Measurements from ENCODE around the gene TBCD.

TBCD gene

DNA sequence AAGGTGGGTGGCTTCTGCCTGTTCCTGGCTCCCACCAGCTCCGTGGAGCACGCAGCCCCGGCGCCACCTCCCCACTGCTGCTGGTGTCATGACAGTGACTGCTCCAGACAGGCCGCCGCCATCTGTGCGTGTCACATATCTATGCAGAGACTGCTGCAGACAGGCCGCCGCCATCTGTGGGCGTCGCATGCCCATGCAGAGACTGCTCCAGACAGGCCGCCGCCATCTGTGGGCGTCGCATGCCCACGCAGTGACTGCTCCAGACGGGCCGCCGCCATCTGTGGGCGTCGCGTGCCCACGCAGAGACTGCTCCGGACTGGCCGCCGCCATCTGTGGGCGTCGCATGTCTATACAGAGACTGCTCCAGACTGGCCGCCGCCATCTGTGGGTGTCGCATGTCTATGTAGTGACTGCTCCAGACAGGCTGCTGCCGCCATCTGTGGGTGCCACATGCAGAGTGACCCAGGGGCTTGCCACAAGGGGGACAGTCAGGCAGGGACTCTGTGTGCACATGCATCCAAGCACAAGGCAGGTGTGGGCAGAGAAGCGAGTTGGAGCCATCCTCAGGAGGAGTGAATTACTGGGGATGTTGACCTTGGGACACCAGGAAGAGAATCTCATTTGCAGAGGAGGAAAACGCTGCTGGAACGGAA lies 38.7 kb upstream of the TBCD start:
- H3K27me3 ChIP-seq (ENCODE audit: control insufficient read depth in 1 of 2, insufficient read depth in 2 of 2, low read length in 2 of 2) = peaks cover 0 to 7% of the 10 kb centered on the region in 2 donors
- H3K27ac ChIP-seq (ENCODE audit: low read depth, low read length) = no peak overlapping the region
- no peaks in the 10 kb centered on the region for H3K36me3 ChIP-seq (ENCODE audit: insufficient read depth, low read length)
- H3K9me3 ChIP-seq (ENCODE audit: low read length) = no peaks in the 10 kb centered on the region
- H3K9ac ChIP-seq (ENCODE audit: low read length) = no peak overlapping the region
- peaks cover 15% of the 10 kb centered on the region for H3K4me1 ChIP-seq (ENCODE audit: insufficient read depth, low read length)
- no peak overlapping the region for H3K4me3 ChIP-seq (ENCODE audit: low read depth in 1 of 2, low read length in 2 of 2)

DNA sequence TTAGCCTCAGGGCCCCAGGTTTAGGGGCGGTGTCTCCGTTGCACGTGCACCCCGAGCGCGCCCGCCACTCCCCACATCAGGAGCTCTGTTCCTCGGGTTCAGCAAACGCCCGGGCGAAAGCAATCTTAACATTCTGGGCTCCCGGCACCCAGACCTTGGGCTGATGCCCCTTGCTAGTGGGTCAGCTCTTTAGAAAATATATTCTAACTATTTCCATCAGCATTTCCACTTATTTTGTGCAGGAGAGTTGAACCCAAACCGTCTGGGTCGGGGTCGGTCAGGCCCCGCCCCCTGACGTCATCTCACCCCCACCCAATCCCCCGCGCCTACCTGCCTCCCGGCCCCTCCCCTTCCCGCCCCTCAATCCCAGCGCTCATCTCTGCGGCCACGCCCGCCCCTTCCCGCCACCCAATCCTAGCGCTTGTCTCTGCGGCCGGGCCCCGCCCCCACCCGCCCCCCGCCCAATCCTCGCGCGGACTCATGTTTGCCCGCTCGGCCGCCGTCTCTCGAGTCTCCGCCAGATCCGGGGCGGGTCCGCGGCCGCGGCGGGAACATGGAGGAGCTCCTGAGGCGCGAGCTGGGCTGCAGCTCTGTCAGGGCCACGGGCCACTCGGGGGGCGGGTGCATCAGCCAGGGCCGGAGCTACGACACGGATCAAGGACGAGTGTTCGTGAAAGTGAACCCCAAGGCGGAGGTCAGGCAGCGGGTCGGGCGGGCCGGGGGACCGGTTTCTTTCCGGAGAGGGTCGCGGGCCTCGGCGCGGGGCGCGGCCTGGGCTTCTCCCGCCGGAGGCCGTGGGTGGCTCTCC lies 35.5 kb upstream of the TBCD start, which contains the start of gene FN3KRP:
FN3KRP (plus strand) TSS at position 504 of the 808 bp plus-strand sequence; CDS start at position 554, 50 bp downstream.
- Histone ChIP-seq H3K4me3 (ENCODE audit: low read depth in 1 of 2, low read length in 2 of 2) (peak within 1 kb of the TSS; percentile 75 to 85), H3K9me3 (ENCODE audit: low read length) (no peaks in the 10 kb centered on the region), H3K27me3 (ENCODE audit: control insufficient read depth in 1 of 2, insufficient read depth in 2 of 2, low read length in 2 of 2) (no peaks in the 10 kb centered on the region), H3K9ac (ENCODE audit: low read length) (peak within 1 kb of the TSS; percentile 65), H3K4me1 (ENCODE audit: insufficient read depth, low read length) (peaks cover 15% of the 10 kb centered on the region), H3K27ac (ENCODE audit: low read depth, low read length) (peak within 1 kb of the TSS; percentile 63), H3K36me3 (ENCODE audit: insufficient read depth, low read length) (peaks cover 18% of the 10 kb centered on the region)

DNA sequence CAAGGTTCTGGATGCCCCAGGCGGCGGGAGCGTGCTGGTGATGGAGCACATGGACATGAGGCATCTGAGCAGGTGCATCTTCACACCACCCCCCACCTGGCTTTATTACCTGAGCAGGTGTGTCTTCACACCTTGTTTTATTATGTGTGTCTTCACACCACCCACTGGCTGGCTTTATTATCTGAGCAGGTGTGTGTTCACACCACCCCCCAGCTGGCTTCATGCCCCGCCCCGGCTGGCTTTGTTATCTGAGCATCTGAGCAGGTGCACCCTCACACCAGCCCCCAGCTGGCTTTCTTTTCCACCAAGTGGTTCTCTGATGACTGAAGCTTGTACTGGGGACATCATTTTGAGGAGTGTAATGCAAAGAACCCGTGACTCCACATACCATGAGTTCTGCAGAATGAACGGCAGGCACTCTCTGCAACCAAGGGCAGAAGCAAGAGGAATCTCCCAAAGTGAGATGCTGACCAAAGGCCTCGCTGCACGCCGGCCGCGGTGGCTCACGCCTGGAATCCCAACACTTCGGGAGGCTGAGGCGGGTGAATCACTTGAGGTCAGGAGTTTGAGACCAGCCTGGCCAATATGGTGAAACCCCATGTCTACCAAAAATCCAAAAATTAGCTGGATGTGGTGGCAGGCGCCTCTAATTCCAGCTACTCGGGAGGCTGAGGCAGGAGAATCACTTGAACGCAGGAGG lies 32.7 kb upstream of the TBCD start:
- no peaks in the 10 kb centered on the region for H3K9me3 ChIP-seq (ENCODE audit: low read length)
- H3K9ac ChIP-seq (ENCODE audit: low read length) = no peak overlapping the region
- H3K36me3 ChIP-seq (ENCODE audit: insufficient read depth, low read length) = peaks cover 34% of the 10 kb centered on the region
- H3K4me3 ChIP-seq (ENCODE audit: low read depth in 1 of 2, low read length in 2 of 2) = no peak overlapping the region
- H3K27me3 ChIP-seq (ENCODE audit: control insufficient read depth in 1 of 2, insufficient read depth in 2 of 2, low read length in 2 of 2) = no peaks in the 10 kb centered on the region
- no peak overlapping the region for H3K27ac ChIP-seq (ENCODE audit: low read depth, low read length)
- H3K4me1 ChIP-seq (ENCODE audit: insufficient read depth, low read length) = peaks cover 15% of the 10 kb centered on the region

DNA sequence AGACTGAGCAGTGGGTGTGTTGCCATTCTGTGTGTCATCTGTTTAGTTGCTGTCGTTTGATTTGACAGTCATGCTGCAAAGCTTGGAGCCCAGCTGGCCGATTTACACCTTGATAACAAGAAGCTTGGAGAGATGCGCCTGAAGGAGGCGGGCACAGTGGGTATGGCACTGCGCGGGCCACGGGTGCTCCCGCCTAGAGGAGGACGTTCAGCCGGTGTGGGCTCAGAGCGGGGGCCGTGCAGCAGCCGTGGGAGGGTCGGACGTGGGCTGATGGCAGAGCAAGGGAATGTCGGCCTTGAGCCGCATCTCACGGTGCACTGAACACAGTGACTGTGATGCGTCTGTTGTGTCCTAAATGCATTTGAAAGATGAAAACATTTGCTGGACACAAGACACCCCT lies 31.7 kb upstream of the TBCD start:
- H3K27me3 ChIP-seq (ENCODE audit: control insufficient read depth in 1 of 2, insufficient read depth in 2 of 2, low read length in 2 of 2) = no peaks in the 10 kb centered on the region
- H3K36me3 ChIP-seq (ENCODE audit: insufficient read depth, low read length) = peaks cover 34% of the 10 kb centered on the region

DNA sequence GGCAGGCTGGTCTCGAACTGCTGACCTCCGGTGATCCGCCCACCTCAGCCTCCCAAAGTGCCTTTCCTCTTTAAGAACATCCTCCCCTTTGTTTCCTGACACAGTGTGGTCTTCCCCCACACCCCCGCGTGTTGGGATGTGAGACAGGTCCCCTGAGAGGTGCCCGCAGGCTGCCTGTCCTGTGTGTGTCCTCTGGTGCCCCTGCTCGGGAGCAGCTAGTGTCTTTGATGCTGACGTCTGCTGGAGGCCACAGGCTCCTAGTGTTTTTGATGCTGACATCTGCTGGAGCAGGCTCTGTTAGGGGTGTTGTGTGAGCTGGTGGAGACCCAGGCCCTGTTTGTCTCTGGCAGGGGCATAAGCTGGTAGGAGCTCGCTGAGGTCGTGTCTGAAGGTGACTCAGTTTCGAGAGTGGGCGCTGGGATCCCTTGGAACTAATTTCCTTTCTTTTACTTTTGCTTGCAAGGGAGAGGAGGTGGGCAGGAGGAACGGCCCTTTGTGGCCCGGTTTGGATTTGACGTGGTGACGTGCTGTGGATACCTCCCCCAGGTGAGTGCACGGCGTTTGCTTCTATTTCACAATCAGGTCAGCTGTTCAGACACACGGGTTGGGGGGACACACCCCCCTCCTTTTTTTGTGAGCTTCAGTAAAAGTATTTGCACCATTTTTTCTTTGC lies 29.4 kb upstream of the TBCD start:
- Histone ChIP-seq H3K4me3 (ENCODE audit: low read depth in 1 of 2, low read length in 2 of 2) (no peak overlapping the region), H3K9ac (ENCODE audit: low read length) (no peak overlapping the region), H3K27ac (ENCODE audit: low read depth, low read length) (no peak overlapping the region), H3K27me3 (ENCODE audit: control insufficient read depth in 1 of 2, insufficient read depth in 2 of 2, low read length in 2 of 2) (no peaks in the 10 kb centered on the region), H3K9me3 (ENCODE audit: low read length) (no peaks in the 10 kb centered on the region), H3K4me1 (ENCODE audit: insufficient read depth, low read length) (peaks cover 7% of the 10 kb centered on the region), H3K36me3 (ENCODE audit: insufficient read depth, low read length) (peaks cover 38% of the 10 kb centered on the region)

More for the DNA sequence above, 31.7 kb upstream of the TBCD start:
- H3K9me3 ChIP-seq (ENCODE audit: low read length) = no peaks in the 10 kb centered on the region
- peaks cover 15% of the 10 kb centered on the region for H3K4me1 ChIP-seq (ENCODE audit: insufficient read depth, low read length)
- H3K9ac ChIP-seq (ENCODE audit: low read length) = no peak overlapping the region
- no peak overlapping the region for H3K27ac ChIP-seq (ENCODE audit: low read depth, low read length)
- no peak overlapping the region for H3K4me3 ChIP-seq (ENCODE audit: low read depth in 1 of 2, low read length in 2 of 2)

DNA sequence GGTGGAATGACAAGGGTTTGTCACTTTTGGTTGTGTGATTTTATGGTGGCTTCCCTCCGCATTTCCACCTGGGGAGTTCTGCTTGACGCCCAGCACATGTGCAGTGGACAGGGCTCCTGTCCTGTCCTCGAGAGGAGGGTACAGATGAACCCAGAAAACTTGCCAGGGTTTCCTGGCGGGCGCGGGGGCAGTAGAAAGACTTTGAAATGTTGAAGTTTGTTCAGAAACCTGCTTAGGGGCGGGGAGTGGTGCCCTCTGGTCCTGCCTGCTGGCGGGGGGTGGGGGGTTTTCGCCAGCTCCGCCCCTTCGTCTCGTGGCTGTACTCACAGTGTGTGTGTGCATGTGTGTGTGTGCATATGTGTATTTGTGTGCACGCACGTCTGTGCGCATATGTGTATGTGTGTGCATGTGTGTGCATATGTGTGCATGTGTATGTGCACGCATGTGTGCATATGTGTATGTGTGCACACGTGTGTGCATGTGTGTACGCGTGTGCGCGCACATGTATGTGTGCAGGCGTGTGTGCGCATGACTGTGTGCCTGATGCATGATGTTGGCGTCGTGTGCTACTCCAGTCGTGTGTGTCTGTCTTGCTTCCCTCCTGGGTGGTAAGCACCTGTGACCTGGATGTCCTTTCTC lies 28.6 kb upstream of the TBCD start:
- peaks cover 38% of the 10 kb centered on the region for H3K36me3 ChIP-seq (ENCODE audit: insufficient read depth, low read length)
- no peak overlapping the region for H3K9ac ChIP-seq (ENCODE audit: low read length)
- no peak overlapping the region for H3K4me3 ChIP-seq (ENCODE audit: low read depth in 1 of 2, low read length in 2 of 2)
- H3K9me3 ChIP-seq (ENCODE audit: low read length) = no peaks in the 10 kb centered on the region
- no peaks in the 10 kb centered on the region for H3K27me3 ChIP-seq (ENCODE audit: control insufficient read depth in 1 of 2, insufficient read depth in 2 of 2, low read length in 2 of 2)
- no peak overlapping the region for H3K27ac ChIP-seq (ENCODE audit: low read depth, low read length)
- H3K4me1 ChIP-seq (ENCODE audit: insufficient read depth, low read length) = no peaks in the 10 kb centered on the region

DNA sequence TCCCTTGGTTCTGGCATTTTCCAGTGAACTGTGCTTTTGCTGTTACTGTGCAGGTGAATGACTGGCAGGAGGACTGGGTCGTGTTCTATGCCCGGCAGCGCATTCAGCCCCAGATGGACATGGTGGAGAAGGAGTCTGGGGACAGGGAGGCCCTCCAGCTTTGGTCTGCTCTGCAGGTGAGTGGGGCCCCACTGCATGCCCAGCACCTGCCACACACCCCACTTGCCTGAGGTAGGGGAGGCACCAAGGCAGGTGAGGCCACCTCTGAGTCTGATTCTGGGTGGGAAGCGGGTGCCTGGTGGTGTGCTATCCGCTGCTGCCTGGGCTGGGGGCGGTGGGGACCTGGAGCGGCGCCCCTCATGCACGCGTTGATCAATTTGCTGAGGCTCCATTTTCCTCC lies 25.4 kb upstream of the TBCD start:
- H3K9ac ChIP-seq (ENCODE audit: low read length) = no peak overlapping the region
- H3K27me3 ChIP-seq (ENCODE audit: control insufficient read depth in 1 of 2, insufficient read depth in 2 of 2, low read length in 2 of 2) = no peaks in the 10 kb centered on the region
- H3K4me1 ChIP-seq (ENCODE audit: insufficient read depth, low read length) = no peaks in the 10 kb centered on the region
- H3K27ac ChIP-seq (ENCODE audit: low read depth, low read length) = no peak overlapping the region
- no peak overlapping the region for H3K4me3 ChIP-seq (ENCODE audit: low read depth in 1 of 2, low read length in 2 of 2)
- no peaks in the 10 kb centered on the region for H3K9me3 ChIP-seq (ENCODE audit: low read length)
- H3K36me3 ChIP-seq (ENCODE audit: insufficient read depth, low read length) = peaks cover 20% of the 10 kb centered on the region

DNA sequence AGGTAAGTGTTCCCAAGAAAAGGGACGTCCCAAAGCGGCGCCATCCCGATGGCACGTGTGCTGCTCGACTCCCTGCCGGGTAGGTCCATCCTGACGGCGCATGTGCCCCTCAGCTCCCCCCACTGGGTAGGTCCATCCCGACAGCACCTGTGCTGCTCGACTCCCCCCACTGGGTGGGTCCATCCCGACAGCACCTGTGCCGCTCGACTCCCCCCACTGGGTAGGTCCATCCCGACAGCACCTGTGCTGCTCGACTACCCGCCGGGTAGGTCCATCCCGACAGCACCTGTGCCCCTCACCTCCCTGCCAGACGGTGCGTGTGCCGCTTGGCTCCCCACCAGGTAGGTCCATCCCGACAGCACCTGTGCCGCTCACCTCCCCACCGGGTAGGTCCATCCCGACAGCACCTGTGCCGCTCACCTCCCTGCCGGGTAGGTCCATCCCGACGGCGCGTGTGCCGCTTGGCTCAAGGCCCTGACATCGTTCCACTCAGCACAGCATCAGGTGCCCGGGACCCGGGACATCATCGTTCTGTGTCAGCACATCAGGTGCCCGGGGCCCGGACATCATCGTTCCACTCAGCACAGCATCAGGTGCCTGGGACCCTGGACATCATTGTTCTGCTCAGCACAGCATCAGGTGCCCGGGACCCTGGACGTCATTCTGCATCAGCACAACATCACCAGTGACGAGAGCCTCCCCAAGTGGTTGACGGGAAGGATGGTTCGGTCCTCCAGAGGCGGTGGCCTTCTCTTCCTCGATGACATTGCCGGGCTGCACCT lies 22.2 kb upstream of the TBCD start:
- Histone ChIP-seq H3K4me3 (ENCODE audit: low read depth in 1 of 2, low read length in 2 of 2) (no peak overlapping the region), H3K9ac (ENCODE audit: low read length) (no peak overlapping the region), H3K9me3 (ENCODE audit: low read length) (no peaks in the 10 kb centered on the region), H3K27me3 (ENCODE audit: control insufficient read depth in 1 of 2, insufficient read depth in 2 of 2, low read length in 2 of 2) (no peaks in the 10 kb centered on the region), H3K36me3 (ENCODE audit: insufficient read depth, low read length) (peaks cover 4% of the 10 kb centered on the region), H3K4me1 (ENCODE audit: insufficient read depth, low read length) (no peaks in the 10 kb centered on the region), H3K27ac (ENCODE audit: low read depth, low read length) (no peak overlapping the region)

DNA sequence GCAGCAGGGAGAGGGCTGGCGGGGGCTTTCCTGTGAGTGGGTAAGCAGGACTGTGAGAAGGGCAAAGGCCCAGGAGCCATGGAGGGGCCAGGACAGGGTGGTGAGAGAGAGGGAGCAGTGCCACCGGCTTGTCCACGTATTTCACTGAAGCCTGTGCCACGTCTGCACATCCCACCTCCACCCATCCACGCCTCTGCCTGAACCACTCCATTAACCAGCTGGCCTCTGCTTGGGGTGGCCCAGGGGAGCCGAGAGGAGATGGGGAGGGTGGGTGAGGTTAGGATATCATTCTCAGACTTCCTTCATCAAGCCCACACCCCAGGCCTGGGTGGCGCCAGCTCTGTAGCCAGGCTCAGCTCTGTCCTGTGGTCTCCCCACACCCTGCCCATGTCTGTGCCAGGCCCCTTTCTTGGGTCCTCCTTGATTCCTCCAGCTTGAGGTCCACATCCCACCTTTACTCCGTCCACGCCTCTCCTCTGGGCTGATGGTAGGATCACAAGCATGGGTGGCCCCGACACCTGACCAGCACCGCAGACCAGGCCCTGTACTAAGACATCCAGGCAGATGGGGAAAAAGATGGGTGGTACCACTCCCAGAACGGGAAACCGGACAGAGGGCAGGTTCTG lies 19.6 kb upstream of the TBCD start:
- Histone ChIP-seq H3K9ac (ENCODE audit: low read length) (no peak overlapping the region), H3K27ac (ENCODE audit: low read depth, low read length) (no peak overlapping the region), H3K36me3 (ENCODE audit: insufficient read depth, low read length) (no peaks in the 10 kb centered on the region), H3K9me3 (ENCODE audit: low read length) (no peaks in the 10 kb centered on the region), H3K4me3 (ENCODE audit: low read depth in 1 of 2, low read length in 2 of 2) (no peak overlapping the region), H3K4me1 (ENCODE audit: insufficient read depth, low read length) (peaks cover 10% of the 10 kb centered on the region), H3K27me3 (ENCODE audit: control insufficient read depth in 1 of 2, insufficient read depth in 2 of 2, low read length in 2 of 2) (no peaks in the 10 kb centered on the region)
